Neuron (in vitro differentiated cells): ENCODE data around the gene ULK2.

Experiments
- H2AFZ ChIP-seq: one replicate; pipeline ENCODE4 v1.6.1; 2013; ENCODE audit warnings: low read depth, mild to moderate bottlenecking, inconsistent platforms, low read length, moderate library complexity
- H3K27me3 ChIP-seq: one replicate; pipeline ENCODE4 v1.6.1; 2013; ENCODE audit warnings: low read length; ENCODE audit not compliant: insufficient read depth
- H3K36me3 ChIP-seq: one replicate; pipeline ENCODE4 v1.6.1; 2013; ENCODE audit warnings: low read length; ENCODE audit not compliant: insufficient read depth
- H3K4me1 ChIP-seq: one replicate; pipeline ENCODE4 v1.6.1; 2013; ENCODE audit warnings: low read length; ENCODE audit not compliant: insufficient read depth
- H3K4me3 ChIP-seq: 2 replicates; pipeline ENCODE4 v1.5.1; 2013; ENCODE audit warnings: mild to moderate bottlenecking, low read length, moderate library complexity
- H3K9me3 ChIP-seq: one replicate; pipeline ENCODE4 v1.6.1; 2013; ENCODE audit warnings: low read length

ULK2 gene

DNA sequence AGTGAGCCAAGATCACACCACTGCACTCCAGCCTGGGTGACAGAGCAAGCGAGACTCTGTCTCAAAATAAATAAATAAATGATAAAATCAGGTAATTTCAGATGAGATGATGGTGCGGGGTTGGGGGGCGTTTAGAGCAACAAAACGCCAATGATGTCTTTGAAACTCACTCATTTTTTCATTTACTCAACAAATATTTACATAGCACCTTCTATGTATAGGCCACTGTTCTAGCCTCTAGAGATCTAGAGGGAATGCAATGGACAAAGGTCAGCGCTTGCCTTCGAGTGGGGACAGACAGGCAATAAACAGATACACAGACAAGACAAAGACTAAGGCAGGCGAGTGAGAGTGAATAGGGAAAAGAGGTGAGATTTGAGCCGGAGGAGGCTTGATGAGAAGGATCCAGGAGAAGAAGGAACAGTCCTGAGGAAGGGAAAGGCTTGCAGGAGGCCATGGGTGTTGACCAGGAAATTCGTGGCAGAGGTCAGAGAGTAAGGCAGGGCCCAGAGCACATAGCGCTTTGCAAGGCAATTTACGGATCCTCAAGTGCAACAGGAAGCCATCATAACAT is 133.7 kb downstream of the ULK2 start:
- H3K27me3 ChIP-seq: peaks cover 3% of the 10 kb centered on the region
- no peak overlapping the region for H2AFZ ChIP-seq
- H3K9me3 ChIP-seq: no peaks in the 10 kb centered on the region
- no peaks in the 10 kb centered on the region for H3K4me1 ChIP-seq
- no peaks in the 10 kb centered on the region for H3K36me3 ChIP-seq
- no peak overlapping the region for H3K4me3 ChIP-seq

DNA sequence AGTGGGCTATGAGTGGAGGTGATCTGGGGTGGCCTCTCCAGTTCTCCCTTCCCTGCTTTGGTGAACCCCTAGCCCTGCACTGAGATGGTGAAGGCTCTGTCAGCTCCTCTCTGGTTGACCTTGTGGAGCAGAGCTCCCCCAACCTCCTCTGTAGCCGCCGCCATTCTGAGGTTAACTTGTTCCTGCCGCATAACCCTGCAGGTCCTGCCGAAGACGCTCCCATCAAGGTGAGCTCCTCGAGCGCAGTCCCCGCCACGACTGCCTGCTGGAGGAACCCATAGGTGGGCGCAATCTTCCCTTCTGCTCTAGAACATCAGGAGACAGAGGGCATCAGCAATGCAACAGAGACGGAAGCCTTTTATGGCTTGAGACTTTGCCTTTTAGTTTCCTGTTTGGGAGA is 136.1 kb downstream of the ULK2 start:
- H3K4me3 ChIP-seq: no peak overlapping the region
- no peaks in the 10 kb centered on the region for H3K9me3 ChIP-seq
- H3K36me3 ChIP-seq: no peaks in the 10 kb centered on the region
- H3K27me3 ChIP-seq: no peaks in the 10 kb centered on the region
- no peak overlapping the region for H2AFZ ChIP-seq
- no peaks in the 10 kb centered on the region for H3K4me1 ChIP-seq

DNA sequence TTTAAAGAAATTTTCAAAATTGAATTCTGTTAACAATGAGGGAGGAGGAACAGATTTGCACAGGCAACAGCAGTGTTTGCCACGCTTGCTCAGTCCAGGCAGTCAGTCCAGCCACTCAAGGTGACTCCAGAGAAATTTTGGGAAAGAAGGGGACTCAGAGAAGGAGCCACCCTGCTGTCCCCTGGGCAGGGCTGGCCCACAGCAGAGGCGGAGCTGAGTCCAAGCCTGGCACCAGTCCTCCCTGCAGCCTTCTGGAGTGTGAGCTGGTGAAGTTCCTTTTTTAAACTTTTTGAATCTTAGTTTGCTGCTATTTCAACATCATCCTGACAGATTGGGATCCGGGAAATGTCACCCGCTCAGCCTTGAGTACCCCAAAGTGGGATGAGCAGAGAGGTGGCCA is 136.9 kb downstream of the ULK2 start:
- no peaks in the 10 kb centered on the region for H3K27me3 ChIP-seq
- H3K9me3 ChIP-seq: no peaks in the 10 kb centered on the region
- no peak overlapping the region for H2AFZ ChIP-seq
- no peak overlapping the region for H3K4me3 ChIP-seq
- H3K36me3 ChIP-seq: no peaks in the 10 kb centered on the region
- H3K4me1 ChIP-seq: no peaks in the 10 kb centered on the region

DNA sequence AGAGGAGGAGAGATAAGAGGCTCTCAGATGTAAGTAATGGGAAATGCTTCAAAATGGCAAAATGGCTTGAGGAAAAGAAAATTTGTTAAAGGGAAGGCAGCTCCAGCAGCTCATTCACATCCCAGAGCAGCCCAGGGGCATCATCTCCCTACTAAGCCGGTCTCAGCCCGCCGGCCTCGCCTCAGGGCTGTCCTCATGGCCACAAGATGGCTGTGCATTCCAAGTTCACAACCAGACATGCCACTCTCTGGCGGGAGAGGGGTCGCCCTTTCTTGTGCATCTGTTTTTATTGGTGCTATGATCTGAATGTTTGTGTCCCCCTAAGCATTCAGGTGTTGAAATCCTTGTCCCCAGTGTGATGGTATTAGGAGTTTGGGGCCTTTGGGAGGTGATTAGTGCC is 137.8 kb downstream of the ULK2 start:
- H3K4me1 ChIP-seq: no peaks in the 10 kb centered on the region
- H3K36me3 ChIP-seq: no peaks in the 10 kb centered on the region
- no peak overlapping the region for H2AFZ ChIP-seq
- H3K27me3 ChIP-seq: no peaks in the 10 kb centered on the region
- H3K9me3 ChIP-seq: no peaks in the 10 kb centered on the region
- H3K4me3 ChIP-seq: no peak overlapping the region

DNA sequence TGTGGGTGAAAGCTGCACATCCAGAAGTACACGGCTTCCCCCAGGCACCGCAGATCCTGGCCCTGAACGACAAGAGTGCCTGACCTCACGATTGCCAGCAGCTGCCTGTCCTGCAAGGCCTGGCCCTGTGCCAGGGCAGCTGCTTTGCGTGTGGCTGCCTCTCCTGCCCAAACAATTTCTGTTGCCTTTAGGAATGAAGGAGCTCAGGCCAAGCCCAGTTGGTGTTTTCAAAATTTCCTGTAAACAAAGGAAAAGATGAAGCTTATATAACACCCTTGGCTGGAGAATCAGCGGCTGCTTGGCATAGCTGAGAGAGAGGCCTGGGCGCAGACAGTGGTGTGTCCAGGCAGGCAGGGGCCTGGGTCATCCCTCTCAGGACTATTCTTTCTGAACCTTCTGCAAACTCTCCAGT is 139.6 kb downstream of the ULK2 start:
- Histone ChIP-seq H2AFZ (no peak overlapping the region), H3K4me3 (no peak overlapping the region), H3K27me3 (no peaks in the 10 kb centered on the region), H3K36me3 (no peaks in the 10 kb centered on the region), H3K4me1 (no peaks in the 10 kb centered on the region), H3K9me3 (no peaks in the 10 kb centered on the region)

DNA sequence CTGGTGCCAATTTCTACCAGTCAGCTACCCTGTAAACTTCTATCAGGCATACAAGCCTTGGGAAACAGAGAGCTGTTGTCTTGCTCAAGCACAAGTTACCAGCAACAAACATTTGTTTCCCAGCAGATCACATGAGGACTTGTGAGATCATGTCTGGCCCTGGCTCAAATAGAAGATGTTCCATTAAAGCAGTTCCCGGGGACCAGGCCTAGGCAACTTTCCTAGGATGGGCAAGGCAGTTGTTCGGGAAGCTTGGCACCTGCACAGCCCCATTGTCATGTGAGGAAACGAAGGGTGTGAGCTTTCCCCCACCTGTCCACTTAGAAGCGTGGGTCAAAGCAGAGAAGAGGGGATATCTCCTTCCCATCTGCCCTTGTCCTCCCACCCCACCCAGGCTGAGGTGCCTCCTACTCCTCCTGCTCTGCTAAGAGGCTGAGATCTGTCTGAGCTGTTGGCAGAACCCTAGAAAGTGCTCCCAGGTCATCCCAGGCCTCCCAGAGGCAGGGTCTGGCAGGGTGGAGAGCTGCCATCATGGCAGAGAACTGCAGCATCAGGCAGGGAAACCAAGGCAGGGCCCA is 140.1 kb downstream of the ULK2 start:
- Histone ChIP-seq H3K27me3 (no peaks in the 10 kb centered on the region), H2AFZ (no peak overlapping the region), H3K9me3 (no peaks in the 10 kb centered on the region), H3K4me1 (no peaks in the 10 kb centered on the region), H3K4me3 (no peak overlapping the region), H3K36me3 (no peaks in the 10 kb centered on the region)

DNA sequence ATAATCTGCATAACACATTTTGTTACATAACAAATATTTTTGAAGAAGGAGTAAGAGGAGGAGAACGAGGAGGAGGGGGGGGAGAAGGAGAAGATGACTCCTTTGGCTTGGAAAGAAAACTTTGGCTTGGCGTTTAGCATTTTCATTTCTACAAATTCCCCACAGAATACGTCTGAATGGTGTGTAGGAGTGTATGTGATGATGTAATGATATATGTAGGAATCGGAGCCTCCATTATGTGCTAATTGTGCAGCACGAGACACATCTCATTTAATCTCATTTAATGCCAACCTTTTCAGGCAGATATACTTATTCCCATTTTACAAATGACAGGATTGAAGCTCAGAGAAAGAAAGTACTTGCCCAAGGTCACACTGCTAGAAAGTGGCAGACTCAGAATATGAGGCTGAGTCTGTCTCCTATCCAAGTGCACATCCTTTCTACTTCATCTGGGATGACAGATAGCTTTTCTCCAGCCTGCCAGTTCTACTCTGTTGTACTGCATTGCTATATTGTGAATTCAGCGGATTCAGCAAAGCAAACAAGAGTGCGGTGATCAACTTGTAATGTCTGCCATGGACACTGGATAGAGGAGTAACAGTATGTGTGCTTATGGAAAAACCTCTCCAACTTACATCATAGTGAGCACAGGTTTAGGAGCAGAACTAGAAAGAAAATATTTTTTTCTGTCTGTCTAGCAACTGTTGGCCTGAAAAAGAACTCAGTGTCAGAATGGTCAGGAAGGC is 140.9 kb downstream of the ULK2 start:
- no peaks in the 10 kb centered on the region for H3K27me3 ChIP-seq
- no peak overlapping the region for H2AFZ ChIP-seq
- H3K4me1 ChIP-seq: no peaks in the 10 kb centered on the region
- H3K9me3 ChIP-seq: no peaks in the 10 kb centered on the region
- no peaks in the 10 kb centered on the region for H3K36me3 ChIP-seq
- H3K4me3 ChIP-seq: no peak overlapping the region

DNA sequence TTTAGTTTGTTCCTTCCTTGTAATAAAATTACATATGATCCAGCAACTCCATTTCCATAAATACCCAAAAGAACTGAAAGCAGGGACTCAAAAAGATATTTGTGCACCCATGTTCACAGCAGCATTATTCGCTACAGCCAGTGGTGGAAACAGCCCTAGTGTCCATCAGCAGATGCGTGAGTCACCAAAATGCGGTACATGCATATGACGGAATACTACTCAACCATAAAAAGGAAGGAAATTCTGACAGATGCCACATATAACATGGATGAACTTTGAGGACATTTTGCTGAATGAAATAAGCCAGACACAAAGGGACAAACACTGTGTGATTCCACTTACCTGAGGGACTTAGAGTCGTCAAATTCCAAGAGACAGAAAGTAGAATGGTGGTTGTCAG is 142.2 kb downstream of the ULK2 start:
- H3K4me3 ChIP-seq: no peak overlapping the region
- no peaks in the 10 kb centered on the region for H3K9me3 ChIP-seq
- no peaks in the 10 kb centered on the region for H3K27me3 ChIP-seq
- H2AFZ ChIP-seq: no peak overlapping the region
- H3K4me1 ChIP-seq: no peaks in the 10 kb centered on the region
- no peaks in the 10 kb centered on the region for H3K36me3 ChIP-seq

DNA sequence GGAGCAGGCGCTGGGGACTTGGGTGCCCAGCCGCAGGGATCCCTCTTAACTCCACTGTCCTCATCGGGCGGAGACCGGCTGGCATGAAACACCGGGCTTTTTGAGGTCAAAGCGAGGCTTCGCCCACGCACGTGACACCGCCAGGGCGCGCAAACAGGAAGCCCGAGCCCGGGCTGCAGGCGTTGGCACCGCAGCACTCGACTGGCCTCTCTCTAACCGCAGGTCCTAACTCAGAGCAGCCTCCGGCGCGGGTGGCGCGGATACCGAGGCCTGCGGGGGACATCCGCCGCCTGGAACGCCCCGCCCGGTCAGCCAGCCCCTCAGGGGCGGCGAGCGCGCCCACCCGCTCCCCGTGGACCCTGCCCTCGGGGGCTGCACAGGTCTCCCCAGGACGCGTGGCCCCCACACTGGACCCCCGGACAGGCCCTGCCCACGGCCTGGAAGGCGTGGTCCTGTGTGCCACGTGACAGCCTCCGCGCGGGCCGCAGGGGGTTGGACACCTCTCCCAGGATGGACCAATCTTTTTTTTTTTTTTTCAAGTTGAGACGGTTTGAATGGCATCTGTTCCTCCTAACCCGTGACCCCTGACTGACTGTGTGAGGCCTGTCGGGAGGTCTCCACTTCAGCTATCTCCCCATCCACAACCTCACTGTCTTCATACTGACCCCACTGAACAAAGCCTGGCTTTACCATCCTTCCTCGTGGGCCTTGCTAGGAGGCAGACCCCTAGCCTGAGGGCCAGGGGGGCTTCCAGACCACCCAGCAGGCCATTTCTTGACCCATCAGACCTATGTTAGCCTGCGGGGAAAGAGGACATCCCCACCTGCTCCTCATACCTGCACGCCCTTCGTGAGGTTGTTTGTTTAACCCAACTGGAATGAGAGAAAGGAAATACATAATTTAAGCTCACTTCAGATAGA is 143.0 kb downstream of the ULK2 start:
- Histone ChIP-seq H2AFZ (no peak overlapping the region), H3K27me3 (no peaks in the 10 kb centered on the region), H3K36me3 (no peaks in the 10 kb centered on the region), H3K4me3 (no peak overlapping the region), H3K9me3 (no peaks in the 10 kb centered on the region), H3K4me1 (no peaks in the 10 kb centered on the region)

DNA sequence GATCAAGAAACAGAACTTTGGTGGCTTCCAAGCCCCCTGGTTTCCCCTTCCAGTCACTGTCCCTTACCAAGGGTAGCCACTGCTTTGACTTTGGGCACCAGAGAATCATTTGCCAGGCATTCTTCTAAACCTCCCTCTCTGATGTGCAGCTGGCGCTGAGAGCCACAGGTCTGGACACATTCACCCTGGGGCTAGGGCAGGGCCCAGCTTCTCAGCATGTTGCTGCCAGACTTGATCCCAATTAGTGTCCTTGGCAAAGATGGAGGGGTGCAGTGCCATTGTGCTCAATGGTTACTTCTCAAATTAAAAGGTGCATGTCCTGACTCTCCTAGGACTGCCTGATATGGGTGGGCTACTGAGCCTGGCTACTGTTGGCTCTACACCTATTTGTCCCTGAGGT is 143.8 kb downstream of the ULK2 start:
- Histone ChIP-seq H3K36me3 (no peaks in the 10 kb centered on the region), H2AFZ (no peak overlapping the region), H3K27me3 (no peaks in the 10 kb centered on the region), H3K9me3 (no peaks in the 10 kb centered on the region), H3K4me3 (no peak overlapping the region), H3K4me1 (no peaks in the 10 kb centered on the region)
